Measurements from ENCODE around the gene METRN. TPM values are rescaled to one million over a fixed set of nuclear protein-coding genes. Genes with fewer than 3 reads are reported as not detected.

The METRN gene
- total RNA-seq, 1 donor from 2014 or later: 6.7 TPM

DNA sequence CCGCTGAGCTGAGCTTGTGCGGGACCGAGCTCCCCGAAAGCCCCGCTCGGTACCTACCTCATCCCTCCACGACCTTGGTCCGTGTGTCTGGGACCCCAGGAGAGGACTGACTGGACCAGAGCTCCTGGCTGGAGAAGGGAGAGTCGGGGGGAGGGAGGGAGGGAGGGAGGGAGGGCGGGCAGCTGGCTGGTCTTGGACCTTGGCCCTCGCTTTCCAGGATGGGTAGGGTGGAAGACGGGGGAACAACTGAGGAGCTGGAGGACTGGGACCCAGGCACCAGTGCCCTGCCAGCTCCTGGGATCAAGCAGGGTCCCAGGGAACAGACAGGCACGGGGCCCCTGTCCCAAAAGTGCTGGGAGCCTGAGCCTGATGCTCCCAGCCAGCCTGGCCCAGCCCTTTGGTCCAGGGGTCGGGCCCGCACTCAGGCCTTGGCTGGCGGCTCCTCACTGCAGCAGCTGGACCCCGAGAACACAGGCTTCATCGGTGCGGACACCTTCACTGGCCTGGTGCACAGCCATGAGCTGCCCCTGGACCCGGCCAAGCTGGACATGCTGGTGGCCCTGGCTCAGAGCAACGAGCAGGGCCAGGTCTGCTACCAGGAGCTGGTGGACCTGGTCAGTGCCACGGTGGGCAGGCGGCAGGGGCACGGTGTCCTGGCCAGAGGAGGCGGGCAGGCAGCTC, 38.9 kb upstream of the METRN start:
- intact Hi-C loops (cut with micrococcal nuclease): no loop called here
- CTCF ChIA-PET: no interaction called here

DNA sequence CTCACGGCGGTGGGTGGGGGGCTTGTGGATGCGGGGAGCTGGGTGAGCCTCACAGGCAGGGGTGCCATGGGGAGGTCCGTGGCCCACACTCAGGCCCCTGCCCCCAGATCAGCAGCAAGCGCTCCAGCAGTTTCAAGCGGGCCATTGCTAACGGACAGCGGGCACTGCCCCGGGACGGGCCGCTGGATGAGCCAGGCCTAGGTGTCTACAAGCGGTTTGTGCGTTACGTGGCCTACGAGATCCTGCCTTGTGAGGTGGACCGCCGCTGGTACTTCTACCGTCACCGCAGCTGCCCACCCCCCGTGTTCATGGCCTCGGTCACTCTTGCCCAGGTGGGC, 38.4 kb upstream of the METRN start:
- ChIA-PET POLR2A (interaction anchor here (0.6 to 2.4 kb wide), 4 partner anchors 9 to 130 kb away, joined by 3 to 12 read pairs (median 4); partner anchors contain the start of genes RHOT2 and WDR24), CTCF (no interaction called here)

More for the DNA sequence above, 38.9 kb upstream of the METRN start:
- TF ChIP-seq, protein P1, sequence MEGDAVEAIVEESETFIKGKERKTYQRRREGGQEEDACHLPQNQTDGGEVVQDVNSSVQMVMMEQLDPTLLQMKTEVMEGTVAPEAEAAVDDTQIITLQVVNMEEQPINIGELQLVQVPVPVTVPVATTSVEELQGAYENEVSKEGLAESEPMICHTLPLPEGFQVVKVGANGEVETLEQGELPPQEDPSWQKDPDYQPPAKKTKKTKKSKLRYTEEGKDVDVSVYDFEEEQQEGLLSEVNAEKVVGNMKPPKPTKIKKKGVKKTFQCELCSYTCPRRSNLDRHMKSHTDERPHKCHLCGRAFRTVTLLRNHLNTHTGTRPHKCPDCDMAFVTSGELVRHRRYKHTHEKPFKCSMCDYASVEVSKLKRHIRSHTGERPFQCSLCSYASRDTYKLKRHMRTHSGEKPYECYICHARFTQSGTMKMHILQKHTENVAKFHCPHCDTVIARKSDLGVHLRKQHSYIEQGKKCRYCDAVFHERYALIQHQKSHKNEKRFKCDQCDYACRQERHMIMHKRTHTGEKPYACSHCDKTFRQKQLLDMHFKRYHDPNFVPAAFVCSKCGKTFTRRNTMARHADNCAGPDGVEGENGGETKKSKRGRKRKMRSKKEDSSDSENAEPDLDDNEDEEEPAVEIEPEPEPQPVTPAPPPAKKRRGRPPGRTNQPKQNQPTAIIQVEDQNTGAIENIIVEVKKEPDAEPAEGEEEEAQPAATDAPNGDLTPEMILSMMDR (IDR thresholded peaks at IDR 0.05): no peak
- H3K4me3 Mint-ChIP-seq: no peak overlapping the region
- H3K4me1 Mint-ChIP-seq: peaks cover 17% of the 10 kb centered on the region
- no peak overlapping the region for H3K27ac Mint-ChIP-seq
- H3K27me3 Mint-ChIP-seq: peaks cover 9% of the 10 kb centered on the region
- no peaks in the 10 kb centered on the region for H3K9me3 Mint-ChIP-seq
- no peak for DNase-seq
- peaks cover 23% of the 10 kb centered on the region for H3K36me3 Mint-ChIP-seq (ENCODE audit: low read depth)
- ATAC-seq (ENCODE audit: low read depth): no peak
- POLR2A ChIA-PET: interaction anchor here (0.5 to 2.4 kb wide), 7 partner anchors 8 to 323 kb away, joined by 3 to 12 read pairs (median 4); partner anchors contain the start of genes AXIN1, RHOT2 and WDR24

DNA sequence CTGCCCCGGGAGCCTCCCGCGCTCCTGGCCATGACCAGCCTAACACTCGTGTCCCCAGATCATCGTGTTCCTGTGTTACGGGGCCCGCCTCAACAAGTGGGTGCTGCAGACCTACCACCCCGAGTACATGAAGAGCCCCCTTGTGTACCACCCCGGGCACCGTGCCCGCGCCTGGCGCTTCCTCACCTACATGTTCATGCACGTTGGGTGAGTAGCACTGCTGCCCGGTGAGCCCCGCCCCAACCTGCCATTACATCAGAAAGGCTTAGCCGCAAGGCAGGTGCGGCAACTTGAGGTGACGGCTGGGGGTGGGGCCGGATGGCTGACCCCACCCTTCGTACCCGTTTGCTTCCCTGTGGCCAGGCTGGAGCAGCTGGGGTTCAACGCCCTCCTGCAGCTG, 38.0 kb upstream of the METRN start:
- DNase-seq (no peak), ATAC-seq (ENCODE audit: low read depth) (no peak)
- intact Hi-C loops (cut with micrococcal nuclease): no loop called here
- H3K27ac Mint-ChIP-seq: no peak overlapping the region
- no peak overlapping the region for H3K4me3 Mint-ChIP-seq
- H3K4me1 Mint-ChIP-seq: peaks cover 26% of the 10 kb centered on the region
- no peaks in the 10 kb centered on the region for H3K9me3 Mint-ChIP-seq
- ChIA-PET POLR2A (interaction anchor here (1.1 to 2.4 kb wide), 2 partner anchors 9 to 13 kb away, joined by 4 to 12 read pairs; partner anchors contain the start of genes RHOT2 and WDR24), CTCF (no interaction called here)
- H3K27me3 Mint-ChIP-seq: peaks cover 9% of the 10 kb centered on the region
- peaks cover 25% of the 10 kb centered on the region for H3K36me3 Mint-ChIP-seq (ENCODE audit: low read depth)
- TF ChIP-seq, protein P1 (IDR thresholded peaks at IDR 0.05): no peak

More for the DNA sequence above, 38.4 kb upstream of the METRN start:
- H3K9me3 Mint-ChIP-seq: no peaks in the 10 kb centered on the region
- H3K27me3 Mint-ChIP-seq: peaks cover 9% of the 10 kb centered on the region
- intact Hi-C loops (cut with micrococcal nuclease): no loop called here
- ATAC-seq (ENCODE audit: low read depth) (no peak), DNase-seq (no peak)
- peaks cover 25% of the 10 kb centered on the region for H3K36me3 Mint-ChIP-seq (ENCODE audit: low read depth)
- H3K27ac Mint-ChIP-seq: no peak overlapping the region
- H3K4me1 Mint-ChIP-seq: peaks cover 22% of the 10 kb centered on the region
- H3K4me3 Mint-ChIP-seq: no peak overlapping the region
- TF ChIP-seq, protein P1 (IDR thresholded peaks at IDR 0.05): no peak

DNA sequence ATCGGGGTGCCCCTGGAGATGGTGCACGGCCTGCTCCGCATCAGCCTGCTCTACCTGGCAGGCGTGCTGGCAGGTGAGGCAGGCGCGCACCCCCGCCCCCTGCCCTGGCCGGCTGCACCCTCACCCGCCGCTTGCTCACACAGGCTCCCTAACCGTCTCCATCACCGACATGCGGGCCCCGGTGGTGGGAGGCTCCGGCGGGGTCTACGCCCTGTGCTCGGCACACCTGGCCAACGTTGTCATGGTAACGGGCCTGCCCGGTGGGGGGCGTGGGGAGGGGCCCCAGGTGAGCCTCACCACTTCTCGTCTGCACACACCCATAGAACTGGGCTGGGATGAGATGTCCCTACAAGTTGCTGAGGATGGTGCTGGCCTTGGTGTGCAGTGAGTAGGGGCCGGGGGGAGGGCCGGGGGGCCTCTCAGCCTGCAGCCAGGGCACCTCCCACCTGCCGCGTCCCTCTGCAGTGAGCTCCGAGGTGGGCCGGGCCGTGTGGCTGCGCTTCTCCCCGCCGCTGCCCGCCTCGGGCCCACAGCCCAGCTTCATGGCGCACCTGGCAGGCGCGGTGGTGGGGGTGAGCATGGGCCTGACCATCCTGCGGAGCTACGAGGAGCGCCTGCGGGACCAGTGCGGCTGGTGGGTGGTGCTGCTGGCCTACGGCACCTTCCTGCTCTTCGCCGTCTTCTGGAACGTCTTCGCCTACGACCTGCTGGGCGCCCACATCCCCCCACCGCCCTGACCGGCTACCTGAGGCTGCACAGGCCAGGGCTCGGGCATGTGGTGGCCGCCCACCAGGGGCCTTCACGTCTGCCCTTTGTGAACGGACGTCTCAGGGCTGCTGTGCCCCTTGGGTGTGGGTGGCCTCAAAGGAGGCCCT, 37.4 kb upstream of the METRN start:
- intact Hi-C loops (cut with micrococcal nuclease): loop anchor here (2.0 kb wide), 1 partner anchor 17 kb away; no protein-coding TSS in a partner anchor
- ATAC-seq (ENCODE audit: low read depth) (no peak), DNase-seq (no peak)
- Mint-ChIP-seq H3K9me3 (no peaks in the 10 kb centered on the region), H3K27me3 (peaks cover 9% of the 10 kb centered on the region), H3K36me3 (ENCODE audit: low read depth) (peaks cover 27% of the 10 kb centered on the region), H3K27ac (no peak overlapping the region), H3K4me3 (no peak overlapping the region), H3K4me1 (peaks cover 32% of the 10 kb centered on the region)
- TF ChIP-seq, protein P1 (IDR thresholded peaks at IDR 0.05): no peak
- ChIA-PET POLR2A (no interaction called here), CTCF (interaction anchor here (1.2 kb wide), 1 partner anchor 10 kb away, joined by 3 read pairs; the partner anchor contains the start of gene RHOT2)

Measured in activated B cell treated with CpG ODN at 0.5 μM for 24 hours (primary cell).